Activated B cell treated with CpG ODN at 0.5 μM for 24 hours (primary cell): Measurements from ENCODE around the gene DLG2. TPM values are rescaled to one million over a fixed set of nuclear protein-coding genes. Genes with fewer than 3 reads are reported as not detected.

Experiments
- ATAC-seq: fragments of 200-7000 bp; cut with Tn5 transposase; one replicate; pipeline ENCODE4 v1.10.0; 2021; ENCODE audit warnings: low read depth, mild to moderate bottlenecking, moderate library complexity
- CTCF ChIA-PET: fragments of 350-600 bp; sonication (Branson Sonifier 250); formaldehyde crosslinking; loops from one replicate; lab custom pipeline; 2021; ENCODE audit warnings: antibody characterized with exemption; lab: Charles Lee
- POLR2A ChIA-PET: fragments of 350-600 bp; sonication (Branson Sonifier 250); formaldehyde crosslinking; loops from one replicate; lab custom pipeline; 2021; ENCODE audit warnings: antibody characterized with exemption; lab: Charles Lee
- DNase-seq: peaks from one replicate; pipeline ENCODE4 v3.0.0; 2022
- H3K27ac Mint-ChIP-seq: one replicate; pipeline ENCODE4 v1.8.0; 2020; ENCODE audit warnings: mixed read lengths
- H3K27me3 Mint-ChIP-seq: one replicate; pipeline ENCODE4 v1.8.0; 2021; ENCODE audit warnings: mixed read lengths
- H3K36me3 Mint-ChIP-seq: one replicate; pipeline ENCODE4 v1.8.0; 2021; ENCODE audit warnings: low read depth, mixed read lengths
- H3K4me1 Mint-ChIP-seq: one replicate; pipeline ENCODE4 v1.8.0; 2021; ENCODE audit warnings: mixed read lengths
- H3K4me3 Mint-ChIP-seq: one replicate; pipeline ENCODE4 v1.8.0; 2020; ENCODE audit warnings: mild to moderate bottlenecking, mixed read lengths
- H3K9me3 Mint-ChIP-seq: one replicate; pipeline ENCODE4 v1.8.0; 2020; ENCODE audit warnings: mixed read lengths
- intact Hi-C: fragments of 100-400 bp; cut with micrococcal nuclease; formaldehyde crosslinking; loops from one replicate; pipeline ENCODE4 v1.15.1; 2024
- total RNA-seq: library from RNA; stranded (reverse); gene quantifications from 2 replicates; pipeline ENCODE4 v1.2.3, GENCODE V29; 2022
- TF ChIP-seq, protein P1 (sequence below): fragments of 200-600 bp; IDR thresholded peaks from one replicate; pipeline ENCODE4 v1.8.0; 2022; ENCODE audit warnings: antibody characterized with exemption, mild to moderate bottlenecking

The DLG2 gene
- total RNA-seq, 1 donor from 2014 or later = 2.7 TPM

DNA sequence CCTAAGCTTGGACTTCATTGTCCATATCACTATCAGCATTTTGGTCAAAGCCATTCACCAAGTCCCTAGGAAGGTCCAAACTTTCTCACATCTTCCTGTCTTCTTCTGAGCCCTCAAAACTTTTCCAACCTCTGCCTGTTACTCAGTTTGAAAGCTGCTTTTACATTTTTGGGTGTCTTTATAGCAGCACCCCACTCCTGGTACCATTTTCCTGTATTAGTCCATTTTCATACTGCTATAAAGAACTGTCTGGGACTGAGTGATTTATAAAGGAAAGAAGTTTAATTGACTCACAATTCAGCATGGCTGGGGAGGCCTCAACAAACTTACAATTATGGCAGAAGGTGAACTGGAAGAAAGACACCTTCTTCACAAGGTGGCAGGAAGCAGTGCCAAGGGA is 1624.0 kb downstream of the DLG2 start:
- peaks cover 34% of the 10 kb centered on the region for H3K9me3 Mint-ChIP-seq
- CTCF ChIA-PET = no interaction called here
- TF ChIP-seq, protein P1, sequence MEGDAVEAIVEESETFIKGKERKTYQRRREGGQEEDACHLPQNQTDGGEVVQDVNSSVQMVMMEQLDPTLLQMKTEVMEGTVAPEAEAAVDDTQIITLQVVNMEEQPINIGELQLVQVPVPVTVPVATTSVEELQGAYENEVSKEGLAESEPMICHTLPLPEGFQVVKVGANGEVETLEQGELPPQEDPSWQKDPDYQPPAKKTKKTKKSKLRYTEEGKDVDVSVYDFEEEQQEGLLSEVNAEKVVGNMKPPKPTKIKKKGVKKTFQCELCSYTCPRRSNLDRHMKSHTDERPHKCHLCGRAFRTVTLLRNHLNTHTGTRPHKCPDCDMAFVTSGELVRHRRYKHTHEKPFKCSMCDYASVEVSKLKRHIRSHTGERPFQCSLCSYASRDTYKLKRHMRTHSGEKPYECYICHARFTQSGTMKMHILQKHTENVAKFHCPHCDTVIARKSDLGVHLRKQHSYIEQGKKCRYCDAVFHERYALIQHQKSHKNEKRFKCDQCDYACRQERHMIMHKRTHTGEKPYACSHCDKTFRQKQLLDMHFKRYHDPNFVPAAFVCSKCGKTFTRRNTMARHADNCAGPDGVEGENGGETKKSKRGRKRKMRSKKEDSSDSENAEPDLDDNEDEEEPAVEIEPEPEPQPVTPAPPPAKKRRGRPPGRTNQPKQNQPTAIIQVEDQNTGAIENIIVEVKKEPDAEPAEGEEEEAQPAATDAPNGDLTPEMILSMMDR = no peak

GRCh38 chr11:83998921-83999320 is 1628.2 kb downstream of the DLG2 start:
- no peaks in the 10 kb centered on the region for H3K27me3 Mint-ChIP-seq
- CTCF ChIA-PET = no interaction called here
- intact Hi-C loops = no loop called here
- ATAC-seq (no peak), DNase-seq (no peak)
- H3K4me1 Mint-ChIP-seq = no peaks in the 10 kb centered on the region
- H3K36me3 Mint-ChIP-seq = no peaks in the 10 kb centered on the region
- H3K27ac Mint-ChIP-seq = no peak overlapping the region
- TF ChIP-seq, protein P1 = no peak
- H3K9me3 Mint-ChIP-seq = peaks cover 32% of the 10 kb centered on the region
- POLR2A ChIA-PET = no interaction called here
- H3K4me3 Mint-ChIP-seq = no peak overlapping the region

More for the DNA sequence above, 1624.0 kb downstream of the DLG2 start:
- no peaks in the 10 kb centered on the region for H3K27me3 Mint-ChIP-seq
- H3K4me3 Mint-ChIP-seq = no peak overlapping the region
- intact Hi-C loops = no loop called here
- H3K27ac Mint-ChIP-seq = no peak overlapping the region
- H3K4me1 Mint-ChIP-seq = no peaks in the 10 kb centered on the region
- POLR2A ChIA-PET = no interaction called here
- no peaks in the 10 kb centered on the region for H3K36me3 Mint-ChIP-seq
- ATAC-seq (no peak), DNase-seq (no peak)

DNA sequence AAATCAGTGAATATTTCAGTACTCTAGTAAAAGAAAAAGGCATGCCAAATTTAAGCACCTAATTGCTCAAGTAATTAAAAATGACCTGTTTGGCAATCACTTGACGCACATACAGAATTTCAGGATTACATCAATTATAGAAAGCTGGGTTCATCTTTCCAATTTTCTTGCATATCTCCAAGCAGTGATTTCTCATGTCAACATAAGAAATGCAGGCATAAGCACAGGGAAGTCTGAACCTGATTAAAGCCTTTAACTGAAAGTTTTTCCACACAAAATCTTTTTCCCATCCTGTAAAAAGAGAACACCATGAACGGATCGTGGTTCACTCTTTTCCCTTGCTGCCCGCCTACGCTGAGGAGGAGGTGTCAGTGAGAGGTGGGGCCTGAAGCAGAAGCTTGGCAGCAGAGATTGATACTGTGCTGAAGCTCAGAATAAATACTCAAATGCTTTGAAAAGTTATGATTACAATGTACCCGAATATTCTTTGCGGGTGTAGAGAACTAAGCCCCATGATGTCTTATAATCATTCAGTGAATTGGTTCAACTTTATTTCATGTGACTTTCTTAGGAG is 1636.9 kb downstream of the DLG2 start:
- POLR2A ChIA-PET = no interaction called here
- H3K4me1 Mint-ChIP-seq = no peaks in the 10 kb centered on the region
- DNase-seq (no peak), ATAC-seq (no peak)
- no peaks in the 10 kb centered on the region for H3K36me3 Mint-ChIP-seq
- CTCF ChIA-PET = no interaction called here
- intact Hi-C loops = no loop called here
- H3K4me3 Mint-ChIP-seq = no peak overlapping the region
- peaks cover 2% of the 10 kb centered on the region for H3K9me3 Mint-ChIP-seq
- H3K27me3 Mint-ChIP-seq = no peaks in the 10 kb centered on the region
- TF ChIP-seq, protein P1 = no peak
- H3K27ac Mint-ChIP-seq = no peak overlapping the region

DNA sequence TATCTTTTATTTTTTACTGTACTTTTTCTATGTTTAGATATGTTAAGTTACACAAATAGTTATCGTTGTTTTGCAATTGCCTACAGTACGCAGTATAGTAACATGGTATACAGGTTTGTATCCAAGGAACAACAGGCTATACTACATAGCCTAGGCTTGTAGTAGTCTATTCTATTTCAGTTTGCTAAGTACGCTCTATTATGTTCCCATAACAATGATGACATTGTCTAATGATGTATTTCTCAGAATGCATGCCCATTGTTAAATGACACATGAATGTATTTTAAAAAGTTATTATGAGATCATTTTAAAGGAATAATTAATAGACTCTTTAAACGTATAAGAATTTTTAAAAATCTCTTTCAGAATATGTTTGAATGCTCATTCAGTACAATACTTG is 1644.3 kb downstream of the DLG2 start:
- intact Hi-C loops = no loop called here
- no peak for DNase-seq
- H3K27ac Mint-ChIP-seq = no peak overlapping the region
- ChIA-PET POLR2A (no interaction called here), CTCF (no interaction called here)
- no peaks in the 10 kb centered on the region for H3K36me3 Mint-ChIP-seq
- ATAC-seq = no peak
- no peaks in the 10 kb centered on the region for H3K27me3 Mint-ChIP-seq
- no peaks in the 10 kb centered on the region for H3K4me1 Mint-ChIP-seq
- H3K4me3 Mint-ChIP-seq = no peak overlapping the region
- TF ChIP-seq, protein P1 = no peak
- peaks cover 2% of the 10 kb centered on the region for H3K9me3 Mint-ChIP-seq

DNA sequence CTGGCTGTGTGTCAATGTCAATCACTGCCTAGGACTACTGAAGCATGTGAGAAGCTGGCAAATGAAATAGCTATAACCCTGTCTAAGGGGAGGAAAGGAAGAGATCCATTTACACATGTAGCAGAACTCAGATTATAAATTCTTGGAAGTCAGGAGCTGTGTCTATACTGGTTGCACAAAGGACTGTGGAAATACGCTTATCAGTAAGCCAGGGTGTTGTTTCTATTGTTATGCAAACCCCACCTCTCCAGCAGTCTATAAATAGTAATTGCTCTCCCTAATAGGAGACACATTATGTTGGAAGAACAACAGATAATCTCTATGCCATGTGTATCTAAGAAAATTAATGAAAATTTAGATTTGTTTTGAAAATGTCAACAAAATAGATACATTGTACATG is 1647.6 kb downstream of the DLG2 start:
- ChIA-PET POLR2A (no interaction called here), CTCF (no interaction called here)
- no peaks in the 10 kb centered on the region for H3K36me3 Mint-ChIP-seq
- no peaks in the 10 kb centered on the region for H3K9me3 Mint-ChIP-seq
- intact Hi-C loops = no loop called here
- no peaks in the 10 kb centered on the region for H3K4me1 Mint-ChIP-seq
- no peaks in the 10 kb centered on the region for H3K27me3 Mint-ChIP-seq
- ATAC-seq (no peak), DNase-seq (no peak)
- H3K4me3 Mint-ChIP-seq = no peak overlapping the region
- no peak overlapping the region for H3K27ac Mint-ChIP-seq
- TF ChIP-seq, protein P1 = no peak
